K562 (cell line): ENCODE results near the gene SCIN. TPM values are rescaled to one million over a fixed set of nuclear protein-coding genes. Genes with fewer than 3 reads are reported as not detected.

Experiments
- CBX3 ChIP-seq, 2 experiments: IDR thresholded peaks; 1 replicate in 1 of 2; 2 replicates in 1 of 2; pipeline ENCODE4 v1.6.1; 2012; ENCODE audit warnings: inconsistent platforms in 2 of 2, low read length in 2 of 2, borderline replicate concordance in 1 of 2, control low read depth in 1 of 2
- HMBOX1 ChIP-seq: sonication (generic); IDR thresholded peaks from 2 replicates; pipeline ENCODE4 v1.6.1; 2016
- MCM7 ChIP-seq, 2 experiments: fragments of 450-650 bp; IDR thresholded peaks; 2 replicates each; pipeline ENCODE4 v1.6.1; 2016 to 2018
- MNT ChIP-seq, 2 experiments: fragments of 450-650 bp; conservative IDR thresholded peaks; 2 replicates each; pipeline ENCODE4 v1.6.1; 2017; ENCODE audit warnings: mild to moderate bottlenecking in 2 of 2, moderate library complexity in 2 of 2
- NR2C1 ChIP-seq, 2 experiments: fragments of 450-650 bp; IDR thresholded peaks; 2 replicates each; pipeline ENCODE4 v1.6.1; 2017; ENCODE audit warnings: mild to moderate bottlenecking in 2 of 2, antibody characterized with exemption in 1 of 2, inconsistent platforms in 1 of 2, missing compliant biosample characterization in 1 of 2, missing genetic modification characterization in 1 of 2
- TOE1 ChIP-seq, 2 experiments: fragments of 450-650 bp in 1 of 2; sonication (generic) in 1 of 2; formaldehyde crosslinking in 1 of 2; IDR thresholded peaks; 2 replicates each; pipeline versions ENCODE4 v1.7.1 to v1.8.0; 2016 to 2022; ENCODE audit warnings: borderline replicate concordance in 2 of 2, mild to moderate bottlenecking in 2 of 2, antibody characterized with exemption in 1 of 2, inconsistent platforms in 1 of 2, low read depth in 1 of 2, missing genetic modification reagents in 1 of 2, moderate library complexity in 1 of 2
- ZFPM2 ChIP-seq: fragments of 250-450 bp; sonication (Bioruptor Pico); IDR thresholded peaks from 2 replicates; pipeline ENCODE4 v1.5.1; 2022; ENCODE audit warnings: mild to moderate bottlenecking
- ZNF639 ChIP-seq, 2 experiments: fragments of 200-800 bp in 1 of 2; sonication (Bioruptor generic) in 1 of 2; sonication (generic) in 1 of 2; formaldehyde crosslinking in 1 of 2; IDR thresholded peaks in 1 of 2; conservative IDR thresholded peaks in 1 of 2; 2 replicates each; pipeline versions ENCODE4 v1.5.0 to v1.6.1; 2016 to 2020; ENCODE audit warnings: missing compliant biosample characterization in 1 of 2, missing genetic modification characterization in 1 of 2, missing genetic modification reagents in 1 of 2
- ZNF717 ChIP-seq: fragments of 250-450 bp; sonication (Bioruptor Pico); IDR thresholded peaks from 2 replicates; pipeline ENCODE4 v1.5.0; 2021
- polyA plus RNA-seq, 8 experiments: library from polyadenylated mRNA; depleted of rRNA in 4 of 8; stranded (reverse) in 5 of 8; unstranded in 3 of 8; fragments of >200 nt; fragmentation: Nextera tagmentation in 2 of 8; fragmentation: Illumina TruSeq in 1 of 8; extraction: Ambion mirVana in 2 of 8; extraction: Trizol in 1 of 8; gene quantifications; 2 replicates each; pipeline versions ENCODE4 v1.2.1 to v1.2.3, GENCODE V29; 2011 to 2014; ENCODE audit warnings: inconsistent platforms in 1 of 8, missing spikeins in 1 of 8
- total RNA-seq, 7 experiments: library from RNA; depleted of rRNA in 6 of 7; stranded (reverse); fragments of >200 nt in 6 of 7; fragmentation: Illumina TruSeq in 2 of 7; extraction: Trizol in 2 of 7; gene quantifications; 2 replicates each; pipeline versions ENCODE4 v1.2.1 to v1.2.3, GENCODE V29; 2011 to 2021; ENCODE audit warnings: low replicate concordance in 1 of 7
- TF ChIP-seq, protein P1 (sequence below): fragments of 450-650 bp; IDR thresholded peaks from 2 replicates; pipeline ENCODE4 v1.6.1; 2016; ENCODE audit warnings: low read depth
- TF ChIP-seq, protein P2 (sequence below): fragments of 450-650 bp; IDR thresholded peaks from 2 replicates; pipeline ENCODE4 v1.6.1; 2016; ENCODE audit warnings: borderline replicate concordance

SCIN gene
- total and polyA plus RNA-seq, 9 of the 15 experiments (the other 6 are each of a cell fraction or from before 2014, with no cell fraction given) = 0.67 to 18.2 (median 10.6) TPM

DNA sequence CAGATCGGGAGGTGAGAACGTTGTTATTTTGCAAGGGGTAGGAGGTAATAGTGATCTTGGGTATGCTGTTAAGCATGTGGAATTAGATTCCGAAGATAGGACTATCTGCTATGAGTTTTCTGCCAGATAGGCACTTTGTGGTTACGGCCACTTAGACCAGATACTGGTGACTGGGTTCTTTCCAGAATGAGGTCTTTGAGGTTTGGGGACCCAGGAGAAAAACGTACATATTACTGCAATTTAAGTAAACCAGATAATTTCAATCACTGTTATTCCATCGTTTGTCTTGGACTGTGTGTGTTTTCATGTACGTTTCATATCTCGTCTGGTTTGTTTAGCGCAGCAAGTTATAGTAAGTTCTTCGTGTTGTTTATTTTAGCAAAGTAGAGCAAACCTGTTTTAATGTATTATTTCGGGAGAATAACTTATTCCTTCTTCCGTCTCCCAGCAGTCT, 117.2 kb downstream of the SCIN start (continued):
- TF ChIP-seq, protein P1, sequence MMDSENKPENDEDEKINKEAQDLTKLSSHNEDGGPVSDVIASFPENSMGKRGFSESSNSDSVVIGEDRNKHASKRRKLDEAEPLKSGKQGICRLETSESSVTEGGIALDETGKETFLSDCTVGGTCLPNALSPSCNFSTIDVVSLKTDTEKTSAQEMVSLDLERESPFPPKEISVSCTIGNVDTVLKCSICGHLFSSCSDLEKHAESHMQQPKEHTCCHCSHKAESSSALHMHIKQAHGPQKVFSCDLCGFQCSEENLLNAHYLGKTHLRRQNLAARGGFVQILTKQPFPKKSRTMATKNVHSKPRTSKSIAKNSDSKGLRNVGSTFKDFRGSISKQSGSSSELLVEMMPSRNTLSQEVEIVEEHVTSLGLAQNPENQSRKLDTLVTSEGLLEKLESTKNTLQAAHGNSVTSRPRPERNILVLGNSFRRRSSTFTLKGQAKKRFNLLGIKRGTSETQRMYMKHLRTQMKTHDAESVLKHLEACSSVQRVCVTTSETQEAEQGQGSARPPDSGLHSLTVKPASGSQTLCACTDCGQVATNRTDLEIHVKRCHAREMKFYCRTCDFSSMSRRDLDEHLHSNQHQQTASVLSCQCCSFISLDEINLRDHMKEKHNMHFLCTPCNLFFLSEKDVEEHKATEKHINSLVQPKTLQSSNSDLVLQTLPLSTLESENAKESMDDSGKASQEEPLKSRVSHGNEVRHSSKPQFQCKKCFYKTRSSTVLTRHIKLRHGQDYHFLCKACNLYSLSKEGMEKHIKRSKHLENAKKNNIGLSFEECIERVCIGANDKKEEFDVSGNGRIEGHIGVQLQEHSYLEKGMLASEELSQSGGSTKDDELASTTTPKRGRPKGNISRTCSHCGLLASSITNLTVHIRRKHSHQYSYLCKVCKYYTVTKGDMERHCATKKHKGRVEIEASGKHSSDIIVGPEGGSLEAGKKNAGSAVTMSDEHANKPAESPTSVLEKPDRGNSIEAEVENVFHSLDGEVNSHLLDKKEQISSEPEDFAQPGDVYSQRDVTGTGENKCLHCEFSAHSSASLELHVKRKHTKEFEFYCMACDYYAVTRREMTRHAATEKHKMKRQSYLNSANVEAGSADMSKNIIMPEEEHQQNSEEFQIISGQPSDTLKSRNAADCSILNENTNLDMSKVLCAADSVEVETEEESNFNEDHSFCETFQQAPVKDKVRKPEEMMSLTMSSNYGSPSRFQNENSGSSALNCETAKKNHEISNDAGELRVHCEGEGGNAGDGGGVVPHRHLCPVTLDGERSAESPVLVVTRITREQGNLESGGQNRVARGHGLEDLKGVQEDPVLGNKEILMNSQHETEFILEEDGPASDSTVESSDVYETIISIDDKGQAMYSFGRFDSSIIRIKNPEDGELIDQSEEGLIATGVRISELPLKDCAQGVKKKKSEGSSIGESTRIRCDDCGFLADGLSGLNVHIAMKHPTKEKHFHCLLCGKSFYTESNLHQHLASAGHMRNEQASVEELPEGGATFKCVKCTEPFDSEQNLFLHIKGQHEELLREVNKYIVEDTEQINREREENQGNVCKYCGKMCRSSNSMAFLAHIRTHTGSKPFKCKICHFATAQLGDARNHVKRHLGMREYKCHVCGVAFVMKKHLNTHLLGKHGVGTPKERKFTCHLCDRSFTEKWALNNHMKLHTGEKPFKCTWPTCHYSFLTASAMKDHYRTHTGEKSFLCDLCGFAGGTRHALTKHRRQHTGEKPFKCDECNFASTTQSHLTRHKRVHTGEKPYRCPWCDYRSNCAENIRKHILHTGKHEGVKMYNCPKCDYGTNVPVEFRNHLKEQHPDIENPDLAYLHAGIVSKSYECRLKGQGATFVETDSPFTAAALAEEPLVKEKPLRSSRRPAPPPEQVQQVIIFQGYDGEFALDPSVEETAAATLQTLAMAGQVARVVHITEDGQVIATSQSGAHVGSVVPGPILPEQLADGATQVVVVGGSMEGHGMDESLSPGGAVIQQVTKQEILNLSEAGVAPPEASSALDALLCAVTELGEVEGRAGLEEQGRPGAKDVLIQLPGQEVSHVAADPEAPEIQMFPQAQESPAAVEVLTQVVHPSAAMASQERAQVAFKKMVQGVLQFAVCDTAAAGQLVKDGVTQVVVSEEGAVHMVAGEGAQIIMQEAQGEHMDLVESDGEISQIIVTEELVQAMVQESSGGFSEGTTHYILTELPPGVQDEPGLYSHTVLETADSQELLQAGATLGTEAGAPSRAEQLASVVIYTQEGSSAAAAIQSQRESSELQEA = no peak
- TF ChIP-seq MNT (conservative IDR thresholded peaks at IDR 0.05) (peak; percentile 29 to 45; a peak in 1 of 4 replicates), HMBOX1 (0 out of 2 replicates have a peak, but pooled peaks have one; percentile 59), ZNF639 (CRISPR knock-in tag; conservative IDR thresholded peaks at IDR 0.05 in 1 of 2, IDR thresholded peaks at IDR 0.05 in 1 of 2) (no peak), NR2C1 (IDR thresholded peaks at IDR 0.05) (peak; percentile 34; the same call in 1 of the 2 replicates), NR2C1 (tag; IDR thresholded peaks at IDR 0.05) (no peak), ZNF717 (CRISPR knock-in tag) (no peak), TOE1 (IDR thresholded peaks at IDR 0.05; ENCODE audit: borderline replicate concordance) (no peak), TOE1 (CRISPR knock-in tag; IDR thresholded peaks at IDR 0.05; ENCODE audit: borderline replicate concordance, low read depth) (no peak), MCM7 (IDR thresholded peaks at IDR 0.05) (peak in 1 of 2 experiments; percentile 52; a peak in 1 of 4 replicates), CBX3 (IDR thresholded peaks at IDR 0.05; ENCODE audit: borderline replicate concordance in 1 of 2, low read length in 2 of 2) (no peak), ZFPM2 (CRISPR knock-in tag) (no peak)
- TF ChIP-seq, protein P2, sequence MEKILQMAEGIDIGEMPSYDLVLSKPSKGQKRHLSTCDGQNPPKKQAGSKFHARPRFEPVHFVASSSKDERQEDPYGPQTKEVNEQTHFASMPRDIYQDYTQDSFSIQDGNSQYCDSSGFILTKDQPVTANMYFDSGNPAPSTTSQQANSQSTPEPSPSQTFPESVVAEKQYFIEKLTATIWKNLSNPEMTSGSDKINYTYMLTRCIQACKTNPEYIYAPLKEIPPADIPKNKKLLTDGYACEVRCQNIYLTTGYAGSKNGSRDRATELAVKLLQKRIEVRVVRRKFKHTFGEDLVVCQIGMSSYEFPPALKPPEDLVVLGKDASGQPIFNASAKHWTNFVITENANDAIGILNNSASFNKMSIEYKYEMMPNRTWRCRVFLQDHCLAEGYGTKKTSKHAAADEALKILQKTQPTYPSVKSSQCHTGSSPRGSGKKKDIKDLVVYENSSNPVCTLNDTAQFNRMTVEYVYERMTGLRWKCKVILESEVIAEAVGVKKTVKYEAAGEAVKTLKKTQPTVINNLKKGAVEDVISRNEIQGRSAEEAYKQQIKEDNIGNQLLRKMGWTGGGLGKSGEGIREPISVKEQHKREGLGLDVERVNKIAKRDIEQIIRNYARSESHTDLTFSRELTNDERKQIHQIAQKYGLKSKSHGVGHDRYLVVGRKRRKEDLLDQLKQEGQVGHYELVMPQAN = peak; percentile 90; the same call in 1 of the 2 replicates
